SK-N-MC (cell line): ENCODE data around the gene TEKT2.

ENCODE experiments used
- EZH2 ChIP-seq: fragments of 200-600 bp; sonication (generic); IDR thresholded peaks from one replicate; pipeline ENCODE4 v1.6.1; 2017; ENCODE audit warnings: antibody characterized with exemption
- POLR2AphosphoS5 ChIP-seq: IDR thresholded peaks from 2 replicates; pipeline ENCODE4 v1.6.1; 2012; ENCODE audit warnings: mild to moderate bottlenecking, low read depth, low read length, borderline replicate concordance

DNA sequence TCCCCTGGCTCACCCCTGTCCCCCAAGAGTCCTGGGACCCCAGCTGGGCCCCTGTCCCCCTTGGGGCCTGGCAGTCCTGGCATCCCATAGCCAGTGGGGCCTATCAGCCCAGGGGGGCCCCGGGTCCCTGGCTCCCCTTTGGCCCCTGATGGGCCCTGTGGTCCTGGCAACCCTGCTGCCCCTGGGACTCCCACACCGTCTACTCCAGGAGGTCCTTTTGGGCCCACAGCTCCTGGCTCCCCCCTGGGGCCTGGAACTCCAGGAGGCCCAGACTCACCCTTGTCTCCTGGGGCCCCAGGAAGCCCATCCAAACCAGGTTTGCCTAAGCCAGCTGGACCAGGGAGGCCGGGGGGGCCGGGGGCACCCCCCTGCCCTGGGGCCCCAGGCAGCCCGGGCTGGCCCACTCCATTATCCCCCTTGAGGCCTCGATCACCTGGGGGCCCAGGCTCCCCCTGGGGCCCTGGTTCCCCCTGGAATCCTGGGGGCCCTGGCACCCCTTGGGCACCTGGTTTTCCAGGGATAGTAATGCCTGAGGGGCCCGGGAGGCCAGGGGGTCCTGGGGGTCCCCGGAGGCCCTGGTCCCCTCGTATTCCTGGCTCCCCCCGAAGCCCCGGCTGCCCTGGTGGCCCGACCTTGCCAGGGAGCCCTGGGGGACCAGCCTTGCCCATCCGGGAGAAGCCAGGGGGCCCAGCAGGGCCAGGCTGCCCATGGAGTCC, 14.9 kb downstream of the TEKT2 start:
- TF ChIP-seq EZH2 (no peak), POLR2AphosphoS5 (no peak)
